ENCODE data around the gene SRRM1. TPM values are rescaled to one million over a fixed set of nuclear protein-coding genes. Genes with fewer than 3 reads are reported as not detected.

Gene SRRM1
- total RNA-seq, 1 experiment from 2014 or later = 228 TPM

GRCh38 chr1:24632832-24633175, 10.3 kb upstream of the SRRM1 start:
- TF ChIP-seq USF2 (CRISPR knock-in tag; IDR thresholded peaks at IDR 0.05) (no peak), NR1H2 (CRISPR knock-in tag; IDR thresholded peaks at IDR 0.05) (no peak), ATF1 (CRISPR knock-in tag; IDR thresholded peaks at IDR 0.05) (no peak), RELA (CRISPR knock-in tag; IDR thresholded peaks at IDR 0.05; ENCODE audit: borderline replicate concordance) (no peak), SMAD3 (CRISPR knock-in tag; IDR thresholded peaks at IDR 0.05; ENCODE audit: borderline replicate concordance) (no peak), ERG (CRISPR knock-in tag; IDR thresholded peaks at IDR 0.05) (no peak), USF1 (CRISPR knock-in tag; IDR thresholded peaks at IDR 0.05) (no peak), TP53 (CRISPR knock-in tag; IDR thresholded peaks at IDR 0.05) (no peak)
- Mint-ChIP-seq H3K9me3 (no peaks in the 10 kb centered on the region), H3K27ac (no peak overlapping the region), H3K4me1 (peaks cover 7% of the 10 kb centered on the region; the same call in 1 of the 2 replicates), H3K36me3 (no peaks in the 10 kb centered on the region), H3K27me3 (ENCODE audit: low read depth) (peaks cover 4% of the 10 kb centered on the region), H3K4me3 (no peak overlapping the region)
- POLR2A ChIA-PET = no interaction called here
- ATAC-seq (no peak), DNase-seq (ENCODE audit: low spot score) (no peak)
- CTCF ChIA-PET = interaction anchor here (1.3 to 2.4 kb wide), 5 partner anchors 40 to 240 kb away, joined by 3 to 17 read pairs (median 6); partner anchors contain the start of gene NIPAL3

GRCh38 chr1:24635195-24635843, 7.8 kb upstream of the SRRM1 start:
- Mint-ChIP-seq H3K9me3 (no peaks in the 10 kb centered on the region), H3K27me3 (ENCODE audit: low read depth) (peaks cover 4% of the 10 kb centered on the region), H3K36me3 (no peaks in the 10 kb centered on the region), H3K27ac (no peak overlapping the region), H3K4me3 (no peak overlapping the region), H3K4me1 (peaks cover 7% of the 10 kb centered on the region; the same call in 1 of the 2 replicates)
- peak; percentile 97 for ATAC-seq
- POLR2A ChIA-PET = no interaction called here
- TF ChIP-seq CREM (CRISPR knock-in tag; IDR thresholded peaks at IDR 0.05) (no peak), NR1H2 (CRISPR knock-in tag; IDR thresholded peaks at IDR 0.05) (no peak), USF2 (CRISPR knock-in tag; IDR thresholded peaks at IDR 0.05) (no peak)
- CTCF ChIA-PET = interaction anchor here (1.0 to 2.3 kb wide), 5 partner anchors 48 to 436 kb away, joined by 3 to 11 read pairs (median 4); no protein-coding TSS in a partner anchor
- no peak for DNase-seq (ENCODE audit: low spot score)

- H3K4me1 Mint-ChIP-seq = peaks cover 13% of the 10 kb centered on the region
- no peaks in the 10 kb centered on the region for H3K9me3 Mint-ChIP-seq
- no peaks in the 10 kb centered on the region for H3K36me3 Mint-ChIP-seq
- DNase-seq (ENCODE audit: low spot score) (no peak), ATAC-seq (no peak)
- ChIA-PET POLR2A (no interaction called here), CTCF (interaction anchor here (0.8 to 1.0 kb wide), 2 partner anchors 50 to 95 kb away, joined by 3 read pairs; no protein-coding TSS in a partner anchor)
- H3K27me3 Mint-ChIP-seq (ENCODE audit: low read depth) = peaks cover 4% of the 10 kb centered on the region
- no peak overlapping the region for H3K27ac Mint-ChIP-seq
- H3K4me3 Mint-ChIP-seq = no peak overlapping the region
- TF ChIP-seq ZMAT4 (CRISPR knock-in tag; IDR thresholded peaks at IDR 0.05) (no peak), HMGXB4 (CRISPR knock-in tag; IDR thresholded peaks at IDR 0.05) (no peak), CREM (CRISPR knock-in tag; IDR thresholded peaks at IDR 0.05) (no peak), ZNF532 (CRISPR knock-in tag; IDR thresholded peaks at IDR 0.05; ENCODE audit: borderline replicate concordance) (no peak), GRHL2 (CRISPR knock-in tag; IDR thresholded peaks at IDR 0.05; ENCODE audit: insufficient replicate concordance, severe bottlenecking) (no peak), USF1 (CRISPR knock-in tag; IDR thresholded peaks at IDR 0.05) (no peak), NR3C1 (CRISPR knock-in tag; conservative IDR thresholded peaks at IDR 0.05; ENCODE audit: low read depth) (no peak), TCF7 (CRISPR knock-in tag; IDR thresholded peaks at IDR 0.05; ENCODE audit: low read depth) (no peak), OVOL2 (CRISPR knock-in tag; IDR thresholded peaks at IDR 0.05; ENCODE audit: borderline replicate concordance) (no peak)
These were observed 6.3 kb upstream of the SRRM1 start for GRCh38 chr1:24636661-24637357.

All from WTC11 (cell line).